A549 (cell line): ENCODE data around the gene CEP76.
A peak's percentile ranks its signal among the peaks of the same experiment; 100 is the strongest.

Experiments
- CBX2 ChIP-seq: fragments of 200-600 bp; sonication (generic); IDR thresholded peaks from 2 replicates; pipeline ENCODE4 v1.6.1; 2016; ENCODE audit warnings: low read depth, mild to moderate bottlenecking, borderline replicate concordance
- CEBPB ChIP-seq, 2 experiments: fragments of >200 bp in 1 of 2; sonication (Bioruptor Twin) in 1 of 2; formaldehyde crosslinking in 1 of 2; IDR thresholded peaks; 2 replicates each; pipeline ENCODE4 v1.6.1; 2012 to 2016
- CHD2 ChIP-seq: fragments of 150-350 bp; IDR thresholded peaks from 2 replicates; pipeline ENCODE4 v1.6.1; 2014; ENCODE audit warnings: low read length; ENCODE audit not compliant: partially characterized antibody
- CHD4 ChIP-seq: fragments of 200-600 bp; sonication (generic); IDR thresholded peaks from 2 replicates; pipeline ENCODE4 v1.6.1; 2016; ENCODE audit warnings: antibody characterized with exemption, mild to moderate bottlenecking, borderline replicate concordance
- EP300 ChIP-seq, 2 experiments: fragments of >200 bp; sonication (Bioruptor Twin); formaldehyde crosslinking; IDR thresholded peaks; 2 replicates in 1 of 2; 3 replicates in 1 of 2; pipeline ENCODE4 v1.6.1; 2016 to 2017
- JUN ChIP-seq, 2 experiments: fragments of >200 bp; sonication (Bioruptor Twin); formaldehyde crosslinking; IDR thresholded peaks; 2 replicates in 1 of 2; 3 replicates in 1 of 2; pipeline ENCODE4 v1.6.1; 2016 to 2017
- POLR2A ChIP-seq: IDR thresholded peaks from 2 replicates; pipeline ENCODE4 v1.6.1; 2012; ENCODE audit warnings: mild to moderate bottlenecking, low read length
- RAD21 ChIP-seq, 2 experiments: fragments of >200 bp in 1 of 2; sonication (Bioruptor Twin) in 1 of 2; formaldehyde crosslinking in 1 of 2; IDR thresholded peaks in 1 of 2; conservative IDR thresholded peaks in 1 of 2; 2 replicates in 1 of 2; 3 replicates in 1 of 2; pipeline ENCODE4 v1.6.1; 2012 to 2018; ENCODE audit warnings: inconsistent platforms in 1 of 2
- TF ChIP-seq, protein P1 (sequence below): fragments of >200 bp; sonication (Bioruptor Twin); formaldehyde crosslinking; IDR thresholded peaks from 3 replicates; pipeline ENCODE4 v1.5.1; 2016
- TF ChIP-seq, protein P2 (sequence below): fragments of 450-650 bp; IDR thresholded peaks from 2 replicates; pipeline ENCODE4 v1.6.1; 2014; ENCODE audit warnings: antibody characterized with exemption
- TF ChIP-seq, protein P3 (sequence below): fragments of 200-600 bp; sonication (generic); IDR thresholded peaks from 2 replicates; pipeline ENCODE4 v1.6.1; 2016; ENCODE audit warnings: antibody characterized with exemption, mild to moderate bottlenecking, moderate library complexity
- TF ChIP-seq, protein P4 (sequence below): IDR thresholded peaks from 2 replicates; pipeline ENCODE4 v1.6.1; 2012

DNA sequence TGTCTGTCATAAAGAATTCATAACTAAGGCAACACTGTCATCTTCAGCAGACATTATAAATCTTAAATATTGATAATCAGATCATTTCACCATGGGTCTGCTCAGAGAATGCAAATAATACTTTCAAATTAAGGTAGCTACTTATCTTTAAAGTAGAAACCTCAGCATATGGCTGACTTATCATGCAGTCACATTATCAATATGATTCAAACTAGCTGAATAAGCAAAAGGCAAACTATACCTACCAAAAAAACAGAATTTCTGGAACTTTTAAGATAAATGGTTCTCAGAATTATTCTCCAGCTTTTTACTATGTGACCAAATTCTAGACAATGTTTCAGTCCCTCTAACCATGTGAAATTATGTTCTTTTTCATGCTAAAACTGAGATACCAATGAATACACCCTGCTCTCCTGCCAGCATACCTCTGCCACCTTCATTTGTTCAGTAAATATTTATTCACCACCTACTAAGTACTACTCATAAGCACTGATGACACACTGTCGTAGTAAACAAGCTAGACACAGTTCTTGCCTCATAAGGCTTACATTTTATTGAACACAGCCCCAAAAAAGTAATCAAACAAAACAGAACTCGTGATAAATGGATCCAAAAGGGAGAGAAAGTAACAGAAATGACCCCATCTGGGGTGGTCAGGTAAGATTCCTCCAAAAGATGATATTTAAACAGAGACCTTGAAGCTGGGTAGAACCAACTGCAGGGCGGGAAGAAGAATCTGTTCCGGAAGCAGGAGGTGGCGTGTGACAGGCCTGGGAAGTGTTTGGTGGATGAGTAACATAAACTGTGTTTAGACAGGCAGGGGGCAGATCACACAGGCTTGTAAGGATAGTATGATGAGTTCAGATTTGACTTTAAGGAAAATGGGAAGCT is 62.3 kb downstream of the CEP76 start:
- no peak for TF ChIP-seq CHD4
- TF ChIP-seq, protein P1, sequence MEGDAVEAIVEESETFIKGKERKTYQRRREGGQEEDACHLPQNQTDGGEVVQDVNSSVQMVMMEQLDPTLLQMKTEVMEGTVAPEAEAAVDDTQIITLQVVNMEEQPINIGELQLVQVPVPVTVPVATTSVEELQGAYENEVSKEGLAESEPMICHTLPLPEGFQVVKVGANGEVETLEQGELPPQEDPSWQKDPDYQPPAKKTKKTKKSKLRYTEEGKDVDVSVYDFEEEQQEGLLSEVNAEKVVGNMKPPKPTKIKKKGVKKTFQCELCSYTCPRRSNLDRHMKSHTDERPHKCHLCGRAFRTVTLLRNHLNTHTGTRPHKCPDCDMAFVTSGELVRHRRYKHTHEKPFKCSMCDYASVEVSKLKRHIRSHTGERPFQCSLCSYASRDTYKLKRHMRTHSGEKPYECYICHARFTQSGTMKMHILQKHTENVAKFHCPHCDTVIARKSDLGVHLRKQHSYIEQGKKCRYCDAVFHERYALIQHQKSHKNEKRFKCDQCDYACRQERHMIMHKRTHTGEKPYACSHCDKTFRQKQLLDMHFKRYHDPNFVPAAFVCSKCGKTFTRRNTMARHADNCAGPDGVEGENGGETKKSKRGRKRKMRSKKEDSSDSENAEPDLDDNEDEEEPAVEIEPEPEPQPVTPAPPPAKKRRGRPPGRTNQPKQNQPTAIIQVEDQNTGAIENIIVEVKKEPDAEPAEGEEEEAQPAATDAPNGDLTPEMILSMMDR, result no peak
- no peak for TF ChIP-seq POLR2A
- TF ChIP-seq RAD21 (conservative IDR thresholded peaks at IDR 0.05 in 1 of 2, IDR thresholded peaks at IDR 0.05 in 1 of 2), result no peak
- no peak for TF ChIP-seq CHD2
- TF ChIP-seq, protein P2, sequence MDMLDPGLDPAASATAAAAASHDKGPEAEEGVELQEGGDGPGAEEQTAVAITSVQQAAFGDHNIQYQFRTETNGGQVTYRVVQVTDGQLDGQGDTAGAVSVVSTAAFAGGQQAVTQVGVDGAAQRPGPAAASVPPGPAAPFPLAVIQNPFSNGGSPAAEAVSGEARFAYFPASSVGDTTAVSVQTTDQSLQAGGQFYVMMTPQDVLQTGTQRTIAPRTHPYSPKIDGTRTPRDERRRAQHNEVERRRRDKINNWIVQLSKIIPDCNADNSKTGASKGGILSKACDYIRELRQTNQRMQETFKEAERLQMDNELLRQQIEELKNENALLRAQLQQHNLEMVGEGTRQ, result no peak
- TF ChIP-seq, protein P3, sequence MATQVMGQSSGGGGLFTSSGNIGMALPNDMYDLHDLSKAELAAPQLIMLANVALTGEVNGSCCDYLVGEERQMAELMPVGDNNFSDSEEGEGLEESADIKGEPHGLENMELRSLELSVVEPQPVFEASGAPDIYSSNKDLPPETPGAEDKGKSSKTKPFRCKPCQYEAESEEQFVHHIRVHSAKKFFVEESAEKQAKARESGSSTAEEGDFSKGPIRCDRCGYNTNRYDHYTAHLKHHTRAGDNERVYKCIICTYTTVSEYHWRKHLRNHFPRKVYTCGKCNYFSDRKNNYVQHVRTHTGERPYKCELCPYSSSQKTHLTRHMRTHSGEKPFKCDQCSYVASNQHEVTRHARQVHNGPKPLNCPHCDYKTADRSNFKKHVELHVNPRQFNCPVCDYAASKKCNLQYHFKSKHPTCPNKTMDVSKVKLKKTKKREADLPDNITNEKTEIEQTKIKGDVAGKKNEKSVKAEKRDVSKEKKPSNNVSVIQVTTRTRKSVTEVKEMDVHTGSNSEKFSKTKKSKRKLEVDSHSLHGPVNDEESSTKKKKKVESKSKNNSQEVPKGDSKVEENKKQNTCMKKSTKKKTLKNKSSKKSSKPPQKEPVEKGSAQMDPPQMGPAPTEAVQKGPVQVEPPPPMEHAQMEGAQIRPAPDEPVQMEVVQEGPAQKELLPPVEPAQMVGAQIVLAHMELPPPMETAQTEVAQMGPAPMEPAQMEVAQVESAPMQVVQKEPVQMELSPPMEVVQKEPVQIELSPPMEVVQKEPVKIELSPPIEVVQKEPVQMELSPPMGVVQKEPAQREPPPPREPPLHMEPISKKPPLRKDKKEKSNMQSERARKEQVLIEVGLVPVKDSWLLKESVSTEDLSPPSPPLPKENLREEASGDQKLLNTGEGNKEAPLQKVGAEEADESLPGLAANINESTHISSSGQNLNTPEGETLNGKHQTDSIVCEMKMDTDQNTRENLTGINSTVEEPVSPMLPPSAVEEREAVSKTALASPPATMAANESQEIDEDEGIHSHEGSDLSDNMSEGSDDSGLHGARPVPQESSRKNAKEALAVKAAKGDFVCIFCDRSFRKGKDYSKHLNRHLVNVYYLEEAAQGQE, result no peak
- peak in 1 of 2 experiments; percentile 41; a peak in 2 of 5 replicates for TF ChIP-seq JUN (IDR thresholded peaks at IDR 0.05)
- TF ChIP-seq, protein P4, sequence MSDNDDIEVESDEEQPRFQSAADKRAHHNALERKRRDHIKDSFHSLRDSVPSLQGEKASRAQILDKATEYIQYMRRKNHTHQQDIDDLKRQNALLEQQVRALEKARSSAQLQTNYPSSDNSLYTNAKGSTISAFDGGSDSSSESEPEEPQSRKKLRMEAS, result peak; percentile 52; the same call in 1 of the 2 replicates
- 0 out of 4 replicates have a peak, but pooled peaks have one; percentile 23 to 36 for TF ChIP-seq CEBPB (IDR thresholded peaks at IDR 0.05)
- TF ChIP-seq CBX2, result no peak
- TF ChIP-seq EP300 (IDR thresholded peaks at IDR 0.05), result peak in 1 of 2 experiments; percentile 53; a peak in 1 of 5 replicates
